OCI-LY3 (cell line): Measurements from ENCODE around the gene CAMKMT.

Source experiments
- CTCF ChIP-seq: fragments of 200-600, 300-600 bp; sonication (generic); IDR thresholded peaks from 2 replicates; pipeline ENCODE4 v1.5.1; 2014; ENCODE audit warnings: antibody characterized with exemption, low read length, low read depth
- EZH2phosphoT487 ChIP-seq: fragments of 200-600 bp; shearing (Covaris generic); IDR thresholded peaks from 2 replicates; pipeline ENCODE4 v1.6.1; 2018; ENCODE audit warnings: antibody characterized with exemption, mixed run types, low read depth

GRCh38 chr2:44686561-44686960 is 324.8 kb downstream of the CAMKMT start:
- no peak for TF ChIP-seq CTCF
- TF ChIP-seq EZH2phosphoT487: no peak
